Erythroblast (primary cell): ENCODE data around the gene RERE.

Experiments
- GATA1 ChIP-seq: IDR thresholded peaks from 2 replicates; pipeline ENCODE4 v1.6.1; 2011; ENCODE audit warnings: low read depth, mild to moderate bottlenecking, control low read depth, low read length, moderate library complexity
- POLR2A ChIP-seq: IDR thresholded peaks from 2 replicates; pipeline ENCODE4 v1.6.1; 2011; ENCODE audit warnings: mild to moderate bottlenecking, low read length

GRCh38 chr1:8343464-8344001 lies 473.9 kb downstream of the RERE start:
- no peak for TF ChIP-seq POLR2A
- no peak for TF ChIP-seq GATA1
